ENCODE data around the gene SARS1.

SARS1 gene

GRCh38 chr1:109225308-109225707 is 11.6 kb downstream of the SARS1 start:
- no peak overlapping the region for H3K27ac ChIP-seq (ENCODE audit: low read depth in 2 of 2, low read length in 2 of 2)
- H3K27me3 ChIP-seq (ENCODE audit: control insufficient read depth in 2 of 2, insufficient read depth in 2 of 2, low read length in 2 of 2): no peaks in the 10 kb centered on the region
- H3K4me3 ChIP-seq (ENCODE audit: low read length in 2 of 2): no peak overlapping the region
- no peaks in the 10 kb centered on the region for H3K9me3 ChIP-seq (ENCODE audit: control insufficient read depth in 2 of 2, low read length in 2 of 2)
- H3K36me3 ChIP-seq (ENCODE audit: control insufficient read depth in 2 of 2, insufficient read depth in 2 of 2, low read length in 2 of 2): peaks cover 25 to 36% of the 10 kb centered on the region in 2 donors
- no peaks in the 10 kb centered on the region for H3K4me1 ChIP-seq (ENCODE audit: control insufficient read depth in 2 of 2, insufficient read depth in 2 of 2, low read length in 2 of 2)
- no peak overlapping the region for H3K9ac ChIP-seq (ENCODE audit: low read depth in 1 of 2, low read length in 2 of 2)

GRCh38 chr1:109225711-109226445 is 12.2 kb downstream of the SARS1 start:
- Histone ChIP-seq H3K27ac (ENCODE audit: low read depth in 2 of 2, low read length in 2 of 2) (no peak overlapping the region), H3K4me1 (ENCODE audit: control insufficient read depth in 2 of 2, insufficient read depth in 2 of 2, low read length in 2 of 2) (no peaks in the 10 kb centered on the region), H3K9ac (ENCODE audit: low read depth in 1 of 2, low read length in 2 of 2) (no peak overlapping the region), H3K27me3 (ENCODE audit: control insufficient read depth in 2 of 2, insufficient read depth in 2 of 2, low read length in 2 of 2) (no peaks in the 10 kb centered on the region), H3K4me3 (ENCODE audit: low read length in 2 of 2) (no peak overlapping the region), H3K36me3 (ENCODE audit: control insufficient read depth in 2 of 2, insufficient read depth in 2 of 2, low read length in 2 of 2) (peaks cover 31 to 40% of the 10 kb centered on the region in 2 donors), H3K9me3 (ENCODE audit: control insufficient read depth in 2 of 2, low read length in 2 of 2) (no peaks in the 10 kb centered on the region)

- Histone ChIP-seq H3K4me3 (ENCODE audit: low read length in 2 of 2) (no peak overlapping the region), H3K9ac (ENCODE audit: low read depth in 1 of 2, low read length in 2 of 2) (no peak overlapping the region), H3K4me1 (ENCODE audit: control insufficient read depth in 2 of 2, insufficient read depth in 2 of 2, low read length in 2 of 2) (no peaks in the 10 kb centered on the region), H3K9me3 (ENCODE audit: control insufficient read depth in 2 of 2, low read length in 2 of 2) (no peaks in the 10 kb centered on the region), H3K27ac (ENCODE audit: low read depth in 2 of 2, low read length in 2 of 2) (no peak overlapping the region), H3K36me3 (ENCODE audit: control insufficient read depth in 2 of 2, insufficient read depth in 2 of 2, low read length in 2 of 2) (peaks cover 50 to 60% of the 10 kb centered on the region in 2 donors), H3K27me3 (ENCODE audit: control insufficient read depth in 2 of 2, insufficient read depth in 2 of 2, low read length in 2 of 2) (no peaks in the 10 kb centered on the region)
Observed at GRCh38 chr1:109228167-109228566, 14.4 kb downstream of the SARS1 start.

- Histone ChIP-seq H3K4me1 (ENCODE audit: control insufficient read depth in 2 of 2, insufficient read depth in 2 of 2, low read length in 2 of 2) (no peaks in the 10 kb centered on the region), H3K27ac (ENCODE audit: low read depth in 2 of 2, low read length in 2 of 2) (no peak overlapping the region), H3K36me3 (ENCODE audit: control insufficient read depth in 2 of 2, insufficient read depth in 2 of 2, low read length in 2 of 2) (peaks cover 50 to 57% of the 10 kb centered on the region in 2 donors), H3K4me3 (ENCODE audit: low read length in 2 of 2) (no peak overlapping the region), H3K9me3 (ENCODE audit: control insufficient read depth in 2 of 2, low read length in 2 of 2) (no peaks in the 10 kb centered on the region), H3K9ac (ENCODE audit: low read depth in 1 of 2, low read length in 2 of 2) (no peak overlapping the region), H3K27me3 (ENCODE audit: control insufficient read depth in 2 of 2, insufficient read depth in 2 of 2, low read length in 2 of 2) (no peaks in the 10 kb centered on the region)
Observed at GRCh38 chr1:109229531-109230127, 15.9 kb downstream of the SARS1 start.

GRCh38 chr1:109231066-109231465 is 17.3 kb downstream of the SARS1 start:
- H3K27me3 ChIP-seq (ENCODE audit: control insufficient read depth in 2 of 2, insufficient read depth in 2 of 2, low read length in 2 of 2): no peaks in the 10 kb centered on the region
- H3K4me3 ChIP-seq (ENCODE audit: low read length in 2 of 2): no peak overlapping the region
- H3K9me3 ChIP-seq (ENCODE audit: control insufficient read depth in 2 of 2, low read length in 2 of 2): no peaks in the 10 kb centered on the region
- H3K27ac ChIP-seq (ENCODE audit: low read depth in 2 of 2, low read length in 2 of 2): no peak overlapping the region
- H3K36me3 ChIP-seq (ENCODE audit: control insufficient read depth in 2 of 2, insufficient read depth in 2 of 2, low read length in 2 of 2): peaks cover 64 to 67% of the 10 kb centered on the region in 2 donors
- no peak overlapping the region for H3K9ac ChIP-seq (ENCODE audit: low read depth in 1 of 2, low read length in 2 of 2)
- H3K4me1 ChIP-seq (ENCODE audit: control insufficient read depth in 2 of 2, insufficient read depth in 2 of 2, low read length in 2 of 2): no peaks in the 10 kb centered on the region

- H3K4me3 ChIP-seq (ENCODE audit: low read length in 2 of 2): no peak overlapping the region
- H3K36me3 ChIP-seq (ENCODE audit: control insufficient read depth in 2 of 2, insufficient read depth in 2 of 2, low read length in 2 of 2): peaks cover 69 to 70% of the 10 kb centered on the region in 2 donors
- no peak overlapping the region for H3K27ac ChIP-seq (ENCODE audit: low read depth in 2 of 2, low read length in 2 of 2)
- H3K9me3 ChIP-seq (ENCODE audit: control insufficient read depth in 2 of 2, low read length in 2 of 2): no peaks in the 10 kb centered on the region
- no peaks in the 10 kb centered on the region for H3K4me1 ChIP-seq (ENCODE audit: control insufficient read depth in 2 of 2, insufficient read depth in 2 of 2, low read length in 2 of 2)
- no peaks in the 10 kb centered on the region for H3K27me3 ChIP-seq (ENCODE audit: control insufficient read depth in 2 of 2, insufficient read depth in 2 of 2, low read length in 2 of 2)
- H3K9ac ChIP-seq (ENCODE audit: low read depth in 1 of 2, low read length in 2 of 2): no peak overlapping the region
Observed at GRCh38 chr1:109235137-109235536, 21.4 kb downstream of the SARS1 start.

GRCh38 chr1:109237512-109237911 is 23.8 kb downstream of the SARS1 start:
- Histone ChIP-seq H3K9ac (ENCODE audit: low read depth in 1 of 2, low read length in 2 of 2) (no peak overlapping the region), H3K27me3 (ENCODE audit: control insufficient read depth in 2 of 2, insufficient read depth in 2 of 2, low read length in 2 of 2) (peaks cover 3 to 4% of the 10 kb centered on the region in 2 donors), H3K9me3 (ENCODE audit: control insufficient read depth in 2 of 2, low read length in 2 of 2) (no peaks in the 10 kb centered on the region), H3K36me3 (ENCODE audit: control insufficient read depth in 2 of 2, insufficient read depth in 2 of 2, low read length in 2 of 2) (peaks cover 47% of the 10 kb centered on the region in 2 donors), H3K4me3 (ENCODE audit: low read length in 2 of 2) (no peak overlapping the region), H3K4me1 (ENCODE audit: control insufficient read depth in 2 of 2, insufficient read depth in 2 of 2, low read length in 2 of 2) (peaks cover 5 to 8% of the 10 kb centered on the region in 2 donors), H3K27ac (ENCODE audit: low read depth in 2 of 2, low read length in 2 of 2) (no peak overlapping the region)

- H3K36me3 ChIP-seq (ENCODE audit: control insufficient read depth in 2 of 2, insufficient read depth in 2 of 2, low read length in 2 of 2): peaks cover 43% of the 10 kb centered on the region in 2 donors
- no peak overlapping the region for H3K4me3 ChIP-seq (ENCODE audit: low read length in 2 of 2)
- H3K4me1 ChIP-seq (ENCODE audit: control insufficient read depth in 2 of 2, insufficient read depth in 2 of 2, low read length in 2 of 2): peaks cover 5 to 8% of the 10 kb centered on the region in 2 donors
- H3K27me3 ChIP-seq (ENCODE audit: control insufficient read depth in 2 of 2, insufficient read depth in 2 of 2, low read length in 2 of 2): peaks cover 3 to 4% of the 10 kb centered on the region in 2 donors
- H3K27ac ChIP-seq (ENCODE audit: low read depth in 2 of 2, low read length in 2 of 2): no peak overlapping the region
- H3K9ac ChIP-seq (ENCODE audit: low read depth in 1 of 2, low read length in 2 of 2): no peak overlapping the region
- H3K9me3 ChIP-seq (ENCODE audit: control insufficient read depth in 2 of 2, low read length in 2 of 2): no peaks in the 10 kb centered on the region
Observed at GRCh38 chr1:109238382-109238781, 24.7 kb downstream of the SARS1 start.

- Histone ChIP-seq H3K27ac (ENCODE audit: low read depth in 2 of 2, low read length in 2 of 2) (no peak overlapping the region), H3K27me3 (ENCODE audit: control insufficient read depth in 2 of 2, insufficient read depth in 2 of 2, low read length in 2 of 2) (peaks cover 3 to 4% of the 10 kb centered on the region in 2 donors), H3K36me3 (ENCODE audit: control insufficient read depth in 2 of 2, insufficient read depth in 2 of 2, low read length in 2 of 2) (peaks cover 43% of the 10 kb centered on the region in 2 donors), H3K9me3 (ENCODE audit: control insufficient read depth in 2 of 2, low read length in 2 of 2) (no peaks in the 10 kb centered on the region), H3K4me3 (ENCODE audit: low read length in 2 of 2) (no peak overlapping the region), H3K4me1 (ENCODE audit: control insufficient read depth in 2 of 2, insufficient read depth in 2 of 2, low read length in 2 of 2) (peaks cover 5 to 8% of the 10 kb centered on the region in 2 donors), H3K9ac (ENCODE audit: low read depth in 1 of 2, low read length in 2 of 2) (no peak overlapping the region)
Observed at GRCh38 chr1:109239047-109239408, 25.3 kb downstream of the SARS1 start.

- H3K27ac ChIP-seq (ENCODE audit: low read depth in 2 of 2, low read length in 2 of 2): no peak overlapping the region
- peaks cover 3 to 4% of the 10 kb centered on the region in 2 donors for H3K27me3 ChIP-seq (ENCODE audit: control insufficient read depth in 2 of 2, insufficient read depth in 2 of 2, low read length in 2 of 2)
- H3K9ac ChIP-seq (ENCODE audit: low read depth in 1 of 2, low read length in 2 of 2): no peak overlapping the region
- H3K4me1 ChIP-seq (ENCODE audit: control insufficient read depth in 2 of 2, insufficient read depth in 2 of 2, low read length in 2 of 2): peaks cover 5 to 8% of the 10 kb centered on the region in 2 donors
- H3K36me3 ChIP-seq (ENCODE audit: control insufficient read depth in 2 of 2, insufficient read depth in 2 of 2, low read length in 2 of 2): peaks cover 40 to 43% of the 10 kb centered on the region in 2 donors
- no peak overlapping the region for H3K4me3 ChIP-seq (ENCODE audit: low read length in 2 of 2)
- no peaks in the 10 kb centered on the region for H3K9me3 ChIP-seq (ENCODE audit: control insufficient read depth in 2 of 2, low read length in 2 of 2)
Observed at GRCh38 chr1:109239409-109240068, 25.8 kb downstream of the SARS1 start.

Measured in mucosa of rectum (tissue), 2 donors.